SJSA1 (cell line): Measurements from ENCODE around the gene GDF3. TPM values are rescaled to one million over a fixed set of nuclear protein-coding genes. Genes with fewer than 3 reads are reported as not detected.
"Not testable (repeated sequence)": the region's sequence is repeated elsewhere in the genome, so short reads cannot be mapped to it uniquely, and the experiment has no call there.

Source experiments
- DNase-seq, 2 experiments: peaks; one replicate each; pipeline ENCODE4 v3.0.0-alpha.2; 2015 to 2020; ENCODE audit warnings: low spot score in 2 of 2, low read depth in 1 of 2
- H3K27ac ChIP-seq: fragments of 250-450 bp; sonication (Bioruptor Pico); 2 replicates; pipeline ENCODE4 v1.5.1; 2020; ENCODE audit warnings: mild to moderate bottlenecking, moderate library complexity
- H3K27me3 ChIP-seq: fragments of 250-450 bp; sonication (Bioruptor Pico); replicated peaks from 2 replicates; pipeline ENCODE4 v1.5.1; 2020; ENCODE audit warnings: mild to moderate bottlenecking, moderate library complexity
- H3K36me3 ChIP-seq: fragments of 250-450 bp; sonication (Bioruptor Pico); 2 replicates; pipeline ENCODE4 v1.5.1; 2020; ENCODE audit warnings: mild to moderate bottlenecking
- H3K4me1 ChIP-seq: fragments of 250-450 bp; sonication (Bioruptor Pico); replicated peaks from 2 replicates; pipeline ENCODE4 v1.6.1; 2021; ENCODE audit warnings: mild to moderate bottlenecking
- H3K4me3 ChIP-seq: fragments of 250-450 bp; sonication (Bioruptor Pico); 2 replicates; pipeline ENCODE4 v1.5.1; 2020; ENCODE audit warnings: mild to moderate bottlenecking
- H3K9me3 ChIP-seq: fragments of 250-450 bp; sonication (Bioruptor Pico); replicated peaks from 2 replicates; pipeline ENCODE4 v1.5.1; 2020; ENCODE audit warnings: mild to moderate bottlenecking
- total RNA-seq: library from RNA; depleted of rRNA; stranded (reverse); fragments of >200 nt; shearing (Covaris generic); gene quantifications from 2 replicates; pipeline ENCODE4 v1.2.3, GENCODE V29; 2014; rRNA removed

Gene GDF3
- not detected in 2 replicates for total RNA-seq

- Histone ChIP-seq H3K4me3 (no peak within 1 kb of the TSS), H3K9me3 (no peaks in the 10 kb centered on the region), H3K27me3 (no peaks in the 10 kb centered on the region), H3K36me3 (no peaks in the 10 kb centered on the region), H3K27ac (no peak within 1 kb of the TSS), H3K4me1 (no peaks in the 10 kb centered on the region)
- no peak for DNase-seq
These were observed at the start of gene GDF3 for GRCh38 chr12:7695566-7696197. TSS of gene GDF3 (minus strand) at chr12:7695775. CDS start at chr12:7695728, 47 bp downstream.

GRCh38 chr12:7732993-7733392 is 37.4 kb upstream of the GDF3 start:
- Histone ChIP-seq H3K27ac (no peak overlapping the region), H3K4me3 (no peak overlapping the region), H3K9me3 (peaks cover 4% of the 10 kb centered on the region; the same call in 1 of the 2 replicates), H3K36me3 (no peaks in the 10 kb centered on the region), H3K4me1 (no peaks in the 10 kb centered on the region), H3K27me3 (no peaks in the 10 kb centered on the region)
- no peak for DNase-seq

GRCh38 chr12:7731486-7731885 is 35.9 kb upstream of the GDF3 start:
- DNase-seq = no peak
- Histone ChIP-seq H3K27ac (no peak overlapping the region), H3K4me1 (no peaks in the 10 kb centered on the region), H3K36me3 (no peaks in the 10 kb centered on the region), H3K4me3 (no peak overlapping the region), H3K9me3 (0 out of 2 replicates have a peak, but pooled peaks cover 7% of the 10 kb centered on the region), H3K27me3 (no peaks in the 10 kb centered on the region)

- not testable (repeated sequence) for H3K4me3 ChIP-seq, H3K36me3 ChIP-seq, DNase-seq, H3K4me1 ChIP-seq, H3K27me3 ChIP-seq, H3K27ac ChIP-seq, H3K9me3 ChIP-seq
These were observed 35.4 kb upstream of the GDF3 start for GRCh38 chr12:7730984-7731383.

- H3K9me3 ChIP-seq = 0 out of 2 replicates have a peak, but pooled peaks cover 7% of the 10 kb centered on the region
- no peaks in the 10 kb centered on the region for H3K4me1 ChIP-seq
- H3K27me3 ChIP-seq = no peaks in the 10 kb centered on the region
- no peak for DNase-seq
- no peak overlapping the region for H3K27ac ChIP-seq
- H3K36me3 ChIP-seq = no peaks in the 10 kb centered on the region
- no peak overlapping the region for H3K4me3 ChIP-seq
These were observed 34.2 kb upstream of the GDF3 start for GRCh38 chr12:7729746-7730145.

GRCh38 chr12:7723926-7724325 is 28.4 kb upstream of the GDF3 start:
- Histone ChIP-seq H3K4me1 (no peaks in the 10 kb centered on the region), H3K36me3 (no peaks in the 10 kb centered on the region), H3K27me3 (no peaks in the 10 kb centered on the region), H3K27ac (no peak overlapping the region), H3K4me3 (no peak overlapping the region), H3K9me3 (0 out of 2 replicates have a peak, but pooled peaks cover 7% of the 10 kb centered on the region)
- no peak for DNase-seq

- Histone ChIP-seq H3K9me3 (no peaks in the 10 kb centered on the region), H3K36me3 (no peaks in the 10 kb centered on the region), H3K27ac (no peak overlapping the region), H3K4me3 (no peak overlapping the region), H3K27me3 (no peaks in the 10 kb centered on the region), H3K4me1 (no peaks in the 10 kb centered on the region)
- DNase-seq = no peak
These were observed 24.6 kb upstream of the GDF3 start for GRCh38 chr12:7719946-7720730.

- H3K9me3 ChIP-seq = no peaks in the 10 kb centered on the region
- no peak overlapping the region for H3K27ac ChIP-seq
- no peaks in the 10 kb centered on the region for H3K4me1 ChIP-seq
- no peaks in the 10 kb centered on the region for H3K27me3 ChIP-seq
- no peak for DNase-seq
- no peaks in the 10 kb centered on the region for H3K36me3 ChIP-seq
- H3K4me3 ChIP-seq = no peak overlapping the region
These were observed 20.8 kb upstream of the GDF3 start for GRCh38 chr12:7716381-7716780.

GRCh38 chr12:7712841-7713442 is 17.4 kb upstream of the GDF3 start:
- no peak for DNase-seq
- no peaks in the 10 kb centered on the region for H3K4me1 ChIP-seq
- H3K4me3 ChIP-seq = no peak overlapping the region

GRCh38 chr12:7711133-7711532 is 15.6 kb upstream of the GDF3 start, which contains the start of gene DPPA3:
TSS of gene DPPA3 (plus strand) at chr12:7711433. CDS start at chr12:7711571, 138 bp downstream.
- Histone ChIP-seq H3K27ac (no peak within 1 kb of the TSS), H3K4me1 (no peaks in the 10 kb centered on the region), H3K4me3 (no peak within 1 kb of the TSS), H3K9me3 (no peaks in the 10 kb centered on the region), H3K36me3 (no peaks in the 10 kb centered on the region), H3K27me3 (no peaks in the 10 kb centered on the region)
- no peak for DNase-seq

More at GRCh38 chr12:7712841-7713442, 17.4 kb upstream of the GDF3 start:
- H3K36me3 ChIP-seq = no peaks in the 10 kb centered on the region
- no peak overlapping the region for H3K27ac ChIP-seq
- H3K9me3 ChIP-seq = no peaks in the 10 kb centered on the region
- no peaks in the 10 kb centered on the region for H3K27me3 ChIP-seq

- H3K9me3 ChIP-seq = no peaks in the 10 kb centered on the region
- no peak for DNase-seq
- H3K4me1 ChIP-seq = no peaks in the 10 kb centered on the region
- no peak overlapping the region for H3K27ac ChIP-seq
- no peaks in the 10 kb centered on the region for H3K36me3 ChIP-seq
- H3K27me3 ChIP-seq = no peaks in the 10 kb centered on the region
- no peak overlapping the region for H3K4me3 ChIP-seq
These were observed 14.5 kb upstream of the GDF3 start for GRCh38 chr12:7709969-7710675.

GRCh38 chr12:7705846-7706245 is 10.3 kb upstream of the GDF3 start:
- no peak overlapping the region for H3K4me3 ChIP-seq
- no peak overlapping the region for H3K27ac ChIP-seq
- DNase-seq = no peak
- H3K4me1 ChIP-seq = no peaks in the 10 kb centered on the region
- H3K9me3 ChIP-seq = no peaks in the 10 kb centered on the region
- H3K36me3 ChIP-seq = no peaks in the 10 kb centered on the region
- no peaks in the 10 kb centered on the region for H3K27me3 ChIP-seq

GRCh38 chr12:7695237-7695560 is 376 bp downstream of the GDF3 start:
- Histone ChIP-seq H3K9me3 (no peaks in the 10 kb centered on the region), H3K4me1 (no peaks in the 10 kb centered on the region), H3K27ac (no peak overlapping the region), H3K4me3 (no peak overlapping the region), H3K36me3 (no peaks in the 10 kb centered on the region), H3K27me3 (no peaks in the 10 kb centered on the region)
- no peak for DNase-seq
